ENCODE results near the gene KCNIP4.
"Not testable (repeated sequence)": the region's sequence is repeated elsewhere in the genome, so short reads cannot be mapped to it uniquely, and the experiment has no call there.

KCNIP4 gene

DNA sequence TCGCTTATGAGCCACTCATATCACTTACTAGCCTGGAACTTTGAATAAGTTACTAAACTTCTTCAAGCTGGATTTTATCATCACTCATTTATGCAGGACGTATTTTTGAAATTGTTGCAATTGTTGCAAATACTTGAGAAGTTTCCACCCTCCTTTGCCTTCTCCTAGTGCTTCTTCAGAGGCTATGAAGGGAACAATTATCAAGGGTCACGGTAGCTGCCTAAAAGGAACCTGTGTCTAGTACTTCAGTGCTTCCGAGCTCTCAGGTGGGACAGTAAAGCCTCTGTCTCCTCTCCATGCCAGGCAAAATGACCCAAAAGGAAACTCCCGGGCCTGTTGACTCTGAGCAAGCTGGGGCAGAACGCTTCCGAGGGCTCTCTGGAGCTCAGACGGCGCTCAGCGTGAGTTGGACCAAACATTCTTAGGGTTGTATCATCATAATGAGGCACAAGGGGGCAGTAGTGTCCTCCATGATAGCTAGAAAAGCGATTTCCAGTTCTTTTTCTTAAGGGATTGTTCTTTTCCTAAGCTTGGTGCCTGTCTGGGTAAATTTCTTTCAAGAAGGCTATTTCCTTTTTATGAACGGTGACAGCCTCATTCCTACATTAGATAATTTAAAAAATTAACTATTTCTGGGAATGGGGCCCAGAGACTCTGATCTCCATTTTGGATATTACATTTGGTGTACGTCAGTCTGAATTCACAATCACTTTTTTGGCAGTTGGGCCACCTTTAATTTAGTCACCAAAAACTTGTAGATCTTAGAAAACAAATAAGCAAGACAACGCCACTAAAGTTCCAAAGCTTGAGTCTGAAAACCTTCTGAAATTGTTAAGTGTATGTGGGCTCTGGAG is 1175.2 kb downstream of the KCNIP4 start:
- DNase-seq (ENCODE audit: low read depth, low spot score), result no peak

DNA sequence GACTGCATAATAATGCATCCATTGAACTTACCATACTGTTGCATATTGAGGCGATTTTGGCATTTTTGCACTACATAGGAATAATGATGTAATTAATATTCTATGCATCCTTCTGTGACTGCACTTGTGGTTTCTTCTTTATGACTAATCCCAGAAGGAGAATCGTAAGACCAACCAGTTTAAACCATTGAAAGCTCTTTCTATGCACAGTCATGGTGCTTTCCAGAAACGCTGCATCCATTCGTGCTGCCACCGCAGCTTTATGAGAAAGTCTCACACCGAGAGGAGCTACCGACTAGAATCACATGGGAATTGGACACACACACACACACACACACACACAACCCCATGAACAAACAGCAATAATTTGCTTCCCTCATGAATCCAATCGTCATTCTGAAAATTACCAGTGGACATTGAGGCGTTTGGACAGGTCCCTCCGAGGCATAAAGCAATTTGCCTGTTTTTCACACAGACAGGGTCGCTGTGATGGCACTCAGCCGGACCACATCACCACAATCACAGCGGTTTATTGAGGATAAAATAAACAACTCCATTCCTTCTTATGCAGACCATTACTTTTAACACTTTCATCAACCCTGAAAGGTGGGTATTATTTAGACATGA is 1184.1 kb downstream of the KCNIP4 start:
- no peak for DNase-seq (ENCODE audit: low read depth, low spot score)

DNA sequence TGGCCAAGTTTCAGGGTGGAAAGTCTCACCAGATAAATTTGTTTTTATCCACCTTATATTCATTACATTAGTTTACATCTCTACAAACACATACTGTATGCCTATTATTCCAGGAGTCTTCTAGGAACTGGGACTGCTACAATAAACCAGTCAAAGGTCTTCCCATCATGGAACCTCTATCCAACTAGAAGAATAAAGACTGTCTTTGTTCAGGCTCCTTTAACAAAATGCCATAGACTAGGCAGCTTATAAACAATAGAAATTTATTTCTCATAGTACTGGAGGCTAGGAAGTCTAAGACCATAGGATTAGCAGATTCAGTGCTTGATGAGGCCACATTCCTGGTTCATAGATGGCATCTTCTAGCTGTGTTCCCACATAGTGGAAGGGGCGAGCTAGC is 1186.7 kb downstream of the KCNIP4 start:
- DNase-seq (ENCODE audit: low read depth, low spot score), result no peak

DNA sequence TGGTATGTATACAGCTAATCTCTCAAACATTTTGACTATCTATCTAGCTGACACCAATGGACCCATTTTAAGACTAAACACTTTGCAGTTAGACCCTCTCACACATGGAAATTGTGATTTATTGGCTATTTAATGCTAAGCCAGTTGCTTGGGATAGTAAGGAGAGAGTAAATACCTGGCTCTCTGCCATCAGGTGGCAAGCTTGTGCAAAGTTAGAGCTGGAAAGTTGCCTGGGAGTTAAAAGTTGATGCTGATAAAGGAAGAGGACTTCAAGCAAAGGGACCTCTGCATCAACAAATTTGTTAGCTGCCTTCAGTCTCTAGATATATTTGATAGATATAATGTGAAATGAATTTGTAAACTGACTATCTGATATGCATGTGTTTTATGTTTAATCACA is 1187.2 kb downstream of the KCNIP4 start:
- no peak for DNase-seq (ENCODE audit: low read depth, low spot score)

DNA sequence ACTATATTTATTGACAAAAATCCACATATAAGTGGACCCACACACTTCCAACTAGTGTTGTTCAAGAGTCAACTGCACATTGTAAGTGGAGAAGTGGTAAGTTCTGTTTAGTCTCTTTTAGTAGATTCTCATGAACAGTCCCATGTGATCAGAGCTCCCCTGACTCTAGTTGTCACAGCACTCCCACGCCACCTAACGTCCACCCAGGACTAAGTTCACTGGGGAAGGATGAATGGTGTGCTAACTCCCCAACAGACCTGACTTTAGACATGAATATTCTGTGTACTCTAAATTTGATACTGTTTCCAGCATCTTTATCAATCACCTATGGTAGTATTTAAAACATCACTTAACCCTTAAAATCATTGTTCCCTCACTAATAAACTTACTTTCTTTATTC is 1188.5 kb downstream of the KCNIP4 start:
- no peak for DNase-seq (ENCODE audit: low read depth, low spot score)

DNA sequence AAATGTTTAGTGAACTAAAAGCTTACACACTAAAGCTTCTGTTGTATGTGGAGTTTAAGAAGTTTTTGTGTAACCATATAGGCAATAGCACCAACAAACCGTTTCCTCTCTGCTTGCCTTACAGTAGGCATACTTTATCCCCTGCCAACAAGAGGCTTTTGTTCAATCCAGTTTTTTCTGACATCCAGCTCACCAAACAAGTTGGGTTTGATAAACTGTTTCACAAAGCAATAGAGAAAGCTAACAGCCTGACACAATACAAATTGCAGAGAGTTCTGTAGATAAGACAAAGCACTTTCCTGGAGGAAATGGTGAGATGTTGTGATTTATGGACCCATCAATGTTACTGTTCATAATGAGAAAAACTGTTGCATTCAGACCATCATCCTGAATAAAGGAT is 1194.5 kb downstream of the KCNIP4 start:
- DNase-seq (ENCODE audit: low read depth, low spot score), result no peak

DNA sequence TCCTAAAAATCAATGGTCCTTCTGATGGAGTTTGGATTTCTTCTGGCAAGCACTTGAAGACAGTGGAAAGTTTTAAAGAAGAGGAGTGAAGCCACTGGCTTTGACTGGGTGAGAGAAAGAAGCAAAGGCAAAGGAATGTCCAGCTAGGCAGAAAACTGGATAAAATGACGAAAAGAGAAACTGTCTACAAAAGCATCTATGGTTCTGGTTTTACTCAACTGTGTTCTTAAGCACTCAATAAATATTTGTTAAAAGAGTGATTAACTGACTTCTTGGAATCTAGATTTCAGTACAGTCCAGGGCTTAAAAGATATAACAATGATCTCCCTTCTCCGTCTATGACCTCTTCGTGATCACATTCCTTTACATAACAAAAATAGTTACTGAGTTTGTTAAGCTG is 1195.9 kb downstream of the KCNIP4 start:
- DNase-seq (ENCODE audit: low read depth, low spot score), result no peak

DNA sequence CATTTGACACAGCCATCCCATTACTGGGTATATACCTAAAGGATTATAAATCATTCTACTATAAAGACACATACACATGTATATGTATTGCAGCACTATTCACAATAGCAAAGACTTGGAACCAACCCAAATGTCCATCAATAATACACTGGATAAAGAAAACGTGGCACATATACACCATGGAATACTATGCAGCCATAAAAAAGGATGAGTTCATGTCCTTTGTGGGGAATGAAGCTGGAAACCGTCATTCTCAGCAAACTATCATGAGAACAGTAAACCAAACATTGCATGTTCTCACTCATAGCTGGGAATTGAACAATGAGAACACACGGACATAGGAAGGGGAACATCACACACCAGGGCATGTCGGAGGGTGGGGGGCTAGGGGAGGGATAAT is 1202.6 kb downstream of the KCNIP4 start:
- not testable (repeated sequence) for DNase-seq (ENCODE audit: low read depth, low spot score)

DNA sequence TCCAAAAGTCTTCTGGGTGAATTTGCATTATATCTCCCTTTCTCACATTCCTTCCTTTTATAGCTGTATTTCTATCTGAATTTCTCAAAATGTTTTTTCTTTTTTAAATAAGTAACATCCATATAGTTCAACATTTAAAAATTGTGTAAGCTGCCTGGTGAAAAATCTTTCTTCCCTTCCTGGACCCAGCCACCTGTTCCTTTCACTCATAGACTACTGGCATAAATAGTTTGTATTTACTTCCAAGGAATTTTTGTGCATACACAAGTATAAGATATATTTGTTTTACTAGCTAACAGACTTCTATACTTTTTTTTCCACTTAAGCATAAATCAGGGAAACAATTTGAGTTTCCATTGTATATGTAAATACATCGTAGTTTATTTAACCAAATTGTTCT is 1212.6 kb downstream of the KCNIP4 start:
- DNase-seq (ENCODE audit: low read depth, low spot score), result no peak

DNA sequence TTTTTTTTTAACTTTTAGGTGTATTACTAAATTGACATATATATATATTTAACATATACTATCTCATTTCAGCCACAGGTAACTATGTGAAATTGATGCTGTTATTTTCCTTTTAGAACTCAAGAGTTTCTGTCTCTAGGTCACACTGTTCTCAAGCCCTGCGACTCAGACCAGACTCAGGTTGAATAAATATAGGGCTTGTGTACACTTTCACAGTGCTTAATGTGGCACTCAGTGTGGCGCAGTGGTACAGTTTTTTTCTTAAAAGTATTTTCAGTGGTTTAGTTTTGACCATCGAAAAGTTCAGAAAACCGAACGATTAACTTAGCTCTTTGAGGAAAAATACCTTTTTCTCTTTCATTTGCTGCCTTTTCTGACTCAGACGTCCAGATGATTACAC is 1223.7 kb downstream of the KCNIP4 start:
- DNase-seq (ENCODE audit: low read depth, low spot score), result no peak

DNA sequence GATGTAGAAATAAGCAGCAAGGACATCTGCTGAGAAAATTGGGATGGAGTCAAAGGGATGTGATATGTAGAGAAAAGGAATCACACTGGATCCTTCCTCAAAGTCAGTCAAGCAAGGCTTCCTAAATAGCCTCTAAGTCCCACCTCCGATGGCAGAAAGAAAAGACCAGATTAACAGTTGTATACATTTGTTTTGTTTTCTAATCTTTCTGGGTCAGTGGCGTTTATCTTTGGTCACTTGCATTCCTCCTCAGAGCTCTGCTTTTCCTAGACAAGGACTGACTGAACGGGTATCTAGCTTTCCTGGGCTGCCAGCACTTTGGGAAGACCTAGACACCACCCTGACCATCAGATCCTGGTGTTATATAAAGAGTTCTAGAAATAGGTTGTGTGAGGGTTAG is 1225.1 kb downstream of the KCNIP4 start:
- no peak for DNase-seq (ENCODE audit: low read depth, low spot score)

DNA sequence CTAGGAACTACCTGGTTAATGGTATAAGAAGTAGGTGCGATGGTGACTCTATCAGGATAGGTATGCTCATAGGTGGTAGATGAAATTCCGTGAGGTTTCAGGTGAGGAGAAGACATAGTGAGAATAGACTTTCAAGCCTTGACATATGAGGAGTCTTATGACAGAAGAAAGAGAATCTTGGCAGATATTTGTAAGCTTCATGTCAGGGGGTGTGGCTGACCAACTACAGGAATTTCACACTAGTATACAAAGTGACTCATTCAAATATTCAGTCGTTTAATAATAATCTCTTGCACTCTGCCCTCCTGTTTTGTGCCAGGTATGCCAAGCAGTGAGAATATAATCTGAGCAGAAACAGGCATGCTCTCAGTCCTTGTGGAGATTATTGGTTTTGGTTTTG is 1225.6 kb downstream of the KCNIP4 start:
- no peak for DNase-seq (ENCODE audit: low read depth, low spot score)

DNA sequence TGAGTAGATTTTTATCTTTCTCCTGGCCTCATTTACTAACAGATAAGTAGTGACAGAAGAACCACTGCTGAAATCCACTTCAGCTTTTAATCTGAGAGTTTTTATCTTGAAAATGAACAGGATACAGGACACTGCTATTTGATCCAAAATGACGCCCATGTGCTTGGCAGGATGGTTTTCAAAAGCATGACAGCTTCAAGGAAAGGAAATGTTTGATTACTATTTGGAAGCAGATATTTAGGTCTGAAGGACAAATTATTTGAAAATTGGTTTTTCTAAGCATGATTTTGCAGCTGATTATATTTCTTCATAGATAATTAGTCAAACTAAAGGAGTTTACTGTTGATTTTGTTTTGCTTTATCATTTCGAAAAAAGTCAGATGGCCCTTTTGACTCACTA is 1237.2 kb downstream of the KCNIP4 start:
- DNase-seq (ENCODE audit: low read depth, low spot score), result no peak

DNA sequence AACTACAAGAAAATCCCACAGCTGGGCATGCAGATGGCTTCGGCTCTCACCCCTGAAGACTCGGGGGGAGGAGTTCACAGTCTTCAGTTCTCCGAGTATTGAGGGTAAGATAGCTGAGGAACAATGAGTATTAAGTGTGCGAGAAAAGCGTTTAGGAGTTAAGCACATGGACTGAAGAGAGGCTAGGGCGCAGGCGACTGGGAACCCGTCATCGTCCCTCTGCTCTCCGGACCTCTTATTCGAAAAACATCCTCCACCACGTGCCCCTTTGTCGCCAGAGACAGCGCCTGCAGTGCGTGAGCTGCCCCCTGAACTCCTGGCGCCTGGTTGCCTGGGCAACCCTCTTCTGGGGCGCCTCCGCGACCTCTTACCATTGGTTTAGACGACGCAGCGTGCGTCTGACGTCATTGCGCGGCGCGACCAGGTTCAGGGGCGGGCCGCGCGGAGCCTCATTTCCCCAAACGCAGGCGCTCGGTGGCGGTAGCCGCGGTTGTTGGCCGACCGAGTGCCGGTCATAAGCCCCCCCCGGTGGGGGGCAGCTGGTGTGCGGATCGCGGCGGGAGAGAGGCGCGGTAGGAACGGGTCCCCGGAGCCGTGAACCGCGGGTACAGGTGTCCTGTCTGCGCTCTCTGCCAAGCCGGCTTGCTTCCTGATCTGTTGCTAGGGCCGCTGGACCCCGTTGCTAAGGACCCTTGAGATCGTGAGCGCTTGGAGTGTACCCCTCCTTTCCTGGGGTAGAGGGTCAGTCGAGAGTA is 1248.4 kb downstream of the KCNIP4 start, which contains the start of gene PACRGL:
Gene PACRGL, plus strand, starts transcription at position 452 of the 755 bp plus-strand sequence. CDS start 4,024 bp downstream, outside the sequence.
- peak; percentile 83 for DNase-seq (ENCODE audit: low read depth, low spot score)

DNA sequence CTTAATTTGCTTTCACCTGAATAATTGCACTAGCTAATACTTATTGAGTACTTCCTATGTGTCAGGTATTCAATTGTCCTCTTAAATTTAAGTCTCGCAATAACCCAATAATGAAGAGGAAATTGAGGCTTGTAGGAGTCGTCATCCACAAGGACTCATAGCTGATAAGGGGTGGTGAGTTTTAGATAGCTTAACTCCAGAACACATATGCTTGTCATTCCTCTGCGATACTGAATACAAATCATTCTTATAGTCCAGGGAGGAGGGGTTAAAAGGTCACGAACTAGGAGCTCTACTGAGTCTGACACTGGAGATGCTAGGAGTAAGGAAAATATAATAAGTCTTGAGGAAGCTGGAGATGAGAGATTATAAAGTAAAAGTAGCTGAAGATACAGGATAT is 1249.8 kb downstream of the KCNIP4 start:
- no peak for DNase-seq (ENCODE audit: low read depth, low spot score)

DNA sequence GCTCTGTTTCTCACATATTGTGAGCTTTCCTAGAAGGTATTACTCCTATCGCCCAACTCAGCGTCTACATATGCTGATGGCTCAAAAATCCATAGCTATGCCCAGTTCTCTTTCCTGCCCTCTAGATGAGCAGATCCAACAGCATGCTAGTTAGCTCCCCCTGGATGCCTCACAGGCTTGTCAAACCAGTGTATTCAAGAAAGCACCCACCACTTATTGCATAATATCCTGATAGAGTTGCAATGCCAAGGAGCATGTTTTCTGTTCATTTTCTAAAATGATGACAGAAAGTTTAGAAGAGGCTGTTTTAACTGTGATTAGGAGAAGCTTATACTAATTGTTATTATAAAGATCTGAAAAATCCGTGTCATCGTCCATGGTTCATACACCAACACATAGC is 1250.2 kb downstream of the KCNIP4 start:
- no peak for DNase-seq (ENCODE audit: low read depth, low spot score)

DNA sequence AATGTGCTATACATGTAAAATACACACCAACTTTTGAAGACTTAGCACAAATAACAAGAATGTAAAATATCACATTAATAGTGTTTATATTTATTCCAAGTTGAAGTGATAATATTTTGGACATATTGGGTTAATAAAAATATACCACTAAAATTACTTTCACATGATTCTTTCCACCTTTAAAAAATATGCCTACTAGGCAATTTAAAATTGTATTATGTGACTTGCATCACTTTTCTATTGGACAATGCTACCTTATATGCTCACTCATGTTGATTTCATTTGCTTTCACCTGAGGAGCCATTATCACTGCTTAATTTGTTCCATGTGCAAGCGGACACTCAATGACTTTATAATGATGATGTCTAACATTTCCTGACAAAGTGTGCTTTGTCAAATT is 1251.8 kb downstream of the KCNIP4 start:
- no peak for DNase-seq (ENCODE audit: low read depth, low spot score)

DNA sequence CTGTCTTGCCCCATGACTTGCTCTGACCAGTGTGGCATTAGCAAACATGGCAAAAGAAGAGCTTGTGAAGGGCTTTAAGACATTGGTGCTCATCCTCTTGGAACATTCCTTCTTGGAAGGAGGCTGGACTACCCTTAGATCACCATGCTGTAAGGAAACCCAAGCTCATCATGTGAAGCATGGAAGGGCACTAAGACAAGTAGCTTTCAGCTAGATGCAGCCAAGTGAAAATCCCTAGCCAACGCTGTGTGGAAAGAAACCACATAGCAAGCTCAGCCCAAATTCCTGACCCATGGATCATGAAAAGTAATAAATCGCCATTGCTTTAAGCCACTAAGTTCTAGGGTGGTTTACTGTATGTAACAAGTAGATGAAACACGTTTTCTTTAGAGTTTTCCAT is 1260.7 kb downstream of the KCNIP4 start:
- no peak for DNase-seq (ENCODE audit: low read depth, low spot score)

DNA sequence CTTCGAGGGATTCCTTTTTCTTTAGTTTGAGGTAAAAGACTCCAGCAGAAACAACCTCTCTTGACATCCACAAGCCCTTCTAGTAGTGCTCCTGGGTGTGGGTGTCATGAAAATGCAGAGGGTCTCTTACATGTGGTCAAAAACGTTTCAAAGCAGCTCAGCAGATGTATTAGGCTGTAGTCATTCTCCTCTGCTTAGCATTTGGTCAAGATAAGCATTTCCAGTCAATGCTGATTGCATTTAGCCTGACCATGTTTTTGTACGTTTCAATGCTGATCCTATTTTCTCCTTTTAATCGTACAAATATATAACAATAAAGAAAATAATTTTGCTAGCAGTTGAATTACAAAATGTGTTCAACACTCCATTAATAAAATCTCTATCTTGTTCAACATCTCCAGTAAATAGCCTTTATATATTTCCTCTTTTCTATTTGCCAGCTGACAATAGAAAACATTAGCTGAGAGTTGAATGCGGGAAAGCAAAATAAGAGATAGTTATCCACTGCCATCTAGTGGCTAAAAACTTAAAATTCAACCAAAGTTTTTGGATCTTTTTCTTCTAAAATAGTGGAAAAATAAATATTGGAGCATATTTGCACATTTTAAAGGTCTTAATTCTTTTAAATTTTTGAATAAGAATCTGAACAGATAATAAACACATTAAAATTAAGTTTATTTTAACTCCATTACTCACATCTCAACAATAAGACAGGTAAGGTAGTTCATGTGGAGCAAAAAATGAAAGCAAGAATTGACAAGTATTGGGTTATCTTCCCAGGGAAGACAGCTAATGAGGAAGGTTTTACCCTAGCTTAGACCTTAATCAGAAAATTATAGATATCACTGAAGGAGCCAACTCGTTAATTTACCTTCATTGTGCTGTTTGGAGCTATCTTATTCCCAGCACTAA is 1263.5 kb downstream of the KCNIP4 start:
- no peak for DNase-seq (ENCODE audit: low read depth, low spot score)

DNA sequence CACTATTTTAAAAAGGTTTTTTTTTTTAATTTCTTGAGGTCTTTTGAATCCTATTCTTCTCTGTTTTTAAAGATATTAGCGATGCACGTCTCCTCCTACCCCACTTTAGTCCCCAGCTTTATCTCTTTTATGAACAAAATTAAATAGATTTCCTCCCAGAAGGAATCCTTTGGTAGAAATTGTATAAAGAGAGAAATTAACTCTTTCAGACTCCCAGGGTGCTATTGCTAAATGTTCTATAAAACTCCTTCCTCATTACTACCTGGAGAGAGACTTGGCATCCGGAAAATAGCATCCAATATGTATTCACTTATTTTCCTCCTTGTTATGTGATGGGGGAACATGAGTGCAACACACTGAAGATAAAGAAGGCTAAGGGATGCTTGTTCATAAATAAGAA is 1264.8 kb downstream of the KCNIP4 start:
- no peak for DNase-seq (ENCODE audit: low read depth, low spot score)

DNA sequence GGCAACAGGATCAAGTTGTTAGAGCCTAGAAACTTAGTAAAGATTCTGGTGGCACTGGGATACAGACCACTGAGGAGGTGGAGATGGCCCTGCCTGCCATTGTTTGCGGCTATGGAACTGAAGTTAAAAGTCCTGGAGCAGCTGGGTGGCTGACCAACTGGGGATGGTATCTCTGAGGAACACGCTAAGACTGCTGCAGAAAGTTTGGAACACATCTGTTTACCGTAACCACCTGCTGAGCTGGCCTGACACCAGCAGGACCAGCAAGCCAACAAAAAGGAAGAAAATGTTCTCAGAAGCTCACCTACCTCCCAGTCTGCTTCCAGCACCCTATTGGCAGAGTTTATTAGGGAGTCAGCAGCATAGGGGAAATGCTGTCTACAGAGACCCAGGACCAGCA is 1265.7 kb downstream of the KCNIP4 start:
- no peak for DNase-seq (ENCODE audit: low read depth, low spot score)
